ENCODE results near the gene OR2V2.
"Not testable (repeated sequence)": the region's sequence is repeated elsewhere in the genome, so short reads cannot be mapped to it uniquely, and the experiment has no call there.

The OR2V2 gene, protein sequence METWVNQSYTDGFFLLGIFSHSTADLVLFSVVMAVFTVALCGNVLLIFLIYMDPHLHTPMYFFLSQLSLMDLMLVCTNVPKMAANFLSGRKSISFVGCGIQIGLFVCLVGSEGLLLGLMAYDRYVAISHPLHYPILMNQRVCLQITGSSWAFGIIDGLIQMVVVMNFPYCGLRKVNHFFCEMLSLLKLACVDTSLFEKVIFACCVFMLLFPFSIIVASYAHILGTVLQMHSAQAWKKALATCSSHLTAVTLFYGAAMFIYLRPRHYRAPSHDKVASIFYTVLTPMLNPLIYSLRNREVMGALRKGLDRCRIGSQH

GRCh38 chr5:181146927-181147636, at the start of gene OR2V2:
Gene OR2V2, plus strand, starts transcription at chr5:181147586. Its CDS starts 7,357 bp downstream, at chr5:181154943.
- DNase-seq (ENCODE audit: insufficient read length, low spot score); FAIRE-seq: not testable (repeated sequence)

- not testable (repeated sequence) for DNase-seq (ENCODE audit: insufficient read length, low spot score); FAIRE-seq
These were observed 49.5 kb upstream of the OR2V2 start for GRCh38 chr5:181097759-181098491.

DNA sequence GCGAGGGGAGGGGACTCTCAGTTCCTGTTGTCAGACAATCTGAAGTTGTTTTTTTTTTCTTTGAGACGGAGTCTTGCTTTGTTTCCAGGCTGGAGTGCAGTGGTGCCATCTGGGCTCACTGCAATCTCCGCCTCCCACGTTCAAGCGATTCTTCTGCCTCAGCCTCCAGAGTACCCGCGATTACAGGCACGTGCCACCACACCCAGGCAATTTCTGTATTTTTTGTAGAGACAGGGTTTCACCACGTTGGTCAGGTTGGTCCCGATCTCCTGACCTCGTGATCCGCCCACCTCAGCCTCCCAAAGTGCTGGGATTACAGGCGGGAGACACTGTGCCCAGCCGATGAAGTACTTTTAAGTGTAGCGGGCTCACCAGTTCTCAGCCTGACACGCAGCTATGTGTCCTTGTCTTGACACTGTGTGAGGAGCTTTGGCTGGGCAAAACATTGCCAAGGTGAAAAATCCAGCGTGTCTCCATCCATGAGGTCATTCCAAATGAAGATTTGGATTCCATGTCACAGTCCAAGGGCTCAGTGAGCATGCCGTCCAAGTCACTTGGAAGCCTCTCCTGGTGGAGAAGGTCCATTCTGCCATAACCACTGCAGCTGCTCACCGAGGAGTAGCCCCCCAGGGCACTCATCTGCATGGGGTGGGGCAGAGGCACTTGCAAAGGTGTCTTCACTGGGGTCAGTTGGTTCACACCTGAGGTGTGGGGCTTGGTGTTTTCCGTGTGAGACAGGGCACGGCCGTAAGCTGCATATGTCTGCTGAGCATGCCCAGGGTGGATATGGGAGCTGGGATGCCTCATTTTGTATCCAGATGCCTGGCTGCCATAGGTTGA, 48.4 kb upstream of the OR2V2 start:
- DNase-seq (ENCODE audit: insufficient read length, low spot score) (no peak), FAIRE-seq (no peak)

- FAIRE-seq (no peak), DNase-seq (ENCODE audit: insufficient read length, low spot score) (no peak)
These were observed 47.7 kb upstream of the OR2V2 start for GRCh38 chr5:181099602-181100086.

- FAIRE-seq (no peak), DNase-seq (ENCODE audit: insufficient read length, low spot score) (no peak)
These were observed 47.1 kb upstream of the OR2V2 start for GRCh38 chr5:181100121-181100875.

DNA sequence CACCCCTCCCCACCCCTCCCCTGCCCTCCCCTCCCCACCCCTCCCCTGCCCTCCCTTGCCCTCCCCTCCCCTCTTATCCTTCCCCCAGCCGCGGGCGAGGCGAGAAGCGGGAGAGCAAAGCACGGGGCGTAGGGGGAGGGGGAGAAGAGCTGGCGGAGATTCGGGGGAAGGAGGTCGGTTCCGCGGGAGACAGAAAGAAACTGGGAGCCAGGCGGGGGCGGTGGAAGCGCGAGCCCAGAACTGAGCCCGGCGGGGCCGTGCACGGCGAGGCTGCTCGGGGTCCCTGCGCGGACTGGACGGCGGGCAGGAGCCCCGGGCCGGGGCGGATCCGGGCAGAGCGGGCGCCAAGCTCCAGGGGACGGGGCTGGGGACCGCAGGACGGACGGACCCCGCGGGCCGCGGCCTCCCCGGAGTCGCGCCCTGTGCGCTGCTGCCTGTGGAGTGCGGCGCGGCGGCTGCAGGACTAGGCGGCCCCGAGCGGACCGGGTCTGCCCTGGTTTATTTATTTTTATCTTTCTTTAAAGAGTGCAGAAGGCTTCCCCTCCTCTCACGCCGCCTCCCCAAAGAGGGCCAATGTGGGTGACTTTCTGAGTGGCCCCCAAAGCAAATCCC, 46.2 kb upstream of the OR2V2 start:
- not testable (repeated sequence) for FAIRE-seq

DNA sequence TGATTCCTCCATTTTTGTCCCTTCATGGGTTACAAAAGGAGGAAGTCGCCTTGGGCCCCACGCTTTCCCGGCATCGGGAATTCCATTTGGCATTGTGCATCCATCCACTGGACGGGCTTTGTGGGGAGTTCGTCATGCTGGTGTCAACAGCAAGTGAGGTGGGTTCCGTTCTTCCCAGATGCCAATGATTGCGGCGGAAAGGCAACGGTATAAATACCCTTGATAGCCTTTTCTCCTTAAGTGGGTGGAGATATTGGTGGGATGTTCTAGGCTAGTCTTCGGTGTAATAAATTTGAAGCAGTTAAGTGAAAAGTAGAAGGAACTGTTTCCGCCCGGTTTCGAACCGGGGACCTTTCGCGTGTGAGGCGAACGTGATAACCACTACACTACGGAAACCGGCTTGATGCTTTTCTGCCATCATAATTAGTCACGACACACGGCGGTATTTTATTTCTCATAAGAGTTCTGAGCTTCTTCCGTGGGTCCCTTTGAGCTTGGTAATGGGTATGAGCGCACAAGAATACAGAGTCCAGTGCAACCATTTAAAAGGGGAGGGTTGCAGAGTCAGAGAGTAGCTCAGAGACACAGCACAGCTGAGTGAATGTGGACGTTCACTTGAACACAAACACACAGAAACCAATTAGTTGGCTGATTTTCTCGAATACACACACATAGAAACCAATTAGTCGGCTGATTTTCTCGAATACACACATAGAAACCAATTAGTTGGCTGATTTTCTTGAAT, 45.3 kb upstream of the OR2V2 start:
- peak; percentile 95 for FAIRE-seq

More for the DNA sequence above, 46.2 kb upstream of the OR2V2 start:
- DNase-seq (ENCODE audit: insufficient read length, low spot score) = not testable (repeated sequence)

DNA sequence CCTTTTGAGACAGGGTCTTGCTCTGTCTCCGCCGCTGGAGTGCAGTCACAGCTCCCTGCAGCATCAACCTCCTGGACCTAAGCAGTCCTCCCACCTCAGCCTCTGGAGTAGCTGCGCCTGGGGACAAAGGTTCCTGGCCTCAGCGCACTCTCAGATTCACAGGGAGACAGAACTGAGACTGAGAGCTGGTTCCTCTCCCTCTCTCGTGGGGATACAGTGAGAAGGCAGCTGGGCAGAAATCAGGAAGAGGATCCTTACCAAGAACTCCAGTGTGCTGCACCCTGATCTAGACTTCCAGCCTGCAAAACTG, 43.2 kb upstream of the OR2V2 start:
- not testable (repeated sequence) for DNase-seq (ENCODE audit: insufficient read length, low spot score); FAIRE-seq

More for the DNA sequence above, 45.3 kb upstream of the OR2V2 start:
- not testable (repeated sequence) for DNase-seq (ENCODE audit: insufficient read length, low spot score)

- DNase-seq (ENCODE audit: insufficient read length, low spot score); FAIRE-seq: not testable (repeated sequence)
These were observed 42.6 kb upstream of the OR2V2 start for GRCh38 chr5:181104606-181105390.

- FAIRE-seq = no peak
- DNase-seq (ENCODE audit: insufficient read length, low spot score) = no peak
These were observed 41.9 kb upstream of the OR2V2 start for GRCh38 chr5:181105391-181106025.

DNA sequence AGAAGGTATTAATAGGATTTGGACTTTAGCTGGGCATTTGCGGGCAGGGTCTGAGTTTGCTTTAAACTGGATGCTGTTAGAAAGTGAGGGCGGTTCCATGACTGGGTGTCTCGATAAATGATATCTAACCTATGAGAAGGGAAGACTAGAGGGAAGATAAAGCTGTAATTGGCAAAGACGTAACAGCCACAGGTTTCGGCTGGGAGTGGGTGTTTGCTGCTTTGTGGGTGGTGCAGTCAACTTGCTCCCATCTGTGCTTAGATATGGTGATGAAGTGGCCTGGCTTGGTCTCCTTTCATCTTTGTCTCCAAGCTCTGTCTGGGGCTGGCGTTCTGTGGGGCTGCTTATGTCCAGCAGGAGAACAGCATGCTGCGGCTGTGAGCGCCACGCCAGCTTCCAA, 39.7 kb upstream of the OR2V2 start:
- no peak for FAIRE-seq
- DNase-seq (ENCODE audit: insufficient read length, low spot score) = no peak

GRCh38 chr5:181108578-181109165, 38.7 kb upstream of the OR2V2 start:
- FAIRE-seq (no peak), DNase-seq (ENCODE audit: insufficient read length, low spot score) (no peak)

- no peak for DNase-seq (ENCODE audit: insufficient read length, low spot score)
- FAIRE-seq = no peak
These were observed 37.8 kb upstream of the OR2V2 start for GRCh38 chr5:181109489-181110013.

DNA sequence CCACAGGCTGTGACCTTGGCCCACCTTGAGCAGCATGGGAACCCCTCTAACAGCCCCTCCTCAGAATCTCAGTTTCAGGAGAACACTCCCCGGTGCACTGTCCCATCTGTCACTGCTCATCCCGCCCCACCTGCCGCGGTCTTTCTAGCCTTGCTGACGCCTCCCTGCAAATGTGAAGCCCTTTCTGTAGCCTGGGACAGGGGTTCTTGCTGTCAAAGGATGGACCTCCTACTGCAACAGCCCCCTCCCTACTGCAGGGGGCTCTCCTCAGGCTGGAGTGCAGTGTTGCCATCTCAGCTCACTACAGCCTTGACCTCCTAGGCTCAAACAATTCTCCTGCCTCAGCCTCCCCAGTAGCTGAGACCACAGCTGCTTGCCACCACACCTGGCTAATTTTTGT, 36.4 kb upstream of the OR2V2 start:
- FAIRE-seq (no peak), DNase-seq (ENCODE audit: insufficient read length, low spot score) (no peak)

GRCh38 chr5:181112476-181112875, 34.9 kb upstream of the OR2V2 start:
- DNase-seq (ENCODE audit: insufficient read length, low spot score) = no peak
- no peak for FAIRE-seq

- not testable (repeated sequence) for FAIRE-seq; DNase-seq (ENCODE audit: insufficient read length, low spot score)
These were observed 33.8 kb upstream of the OR2V2 start for GRCh38 chr5:181113572-181113971.
